Choroid plexus epithelial cell (primary cell): ENCODE results near the gene SSR4.

Source experiments
- DNase-seq: peaks from one replicate; pipeline ENCODE4 v3.0.0-alpha.2; 2010; ENCODE audit warnings: low read depth
- H3K4me3 ChIP-seq: 2 replicates; pipeline ENCODE4 v1.5.1; 2011; ENCODE audit warnings: low read depth, mild to moderate bottlenecking, control low read depth, low read length, moderate library complexity
- CTCF ChIP-seq: conservative IDR thresholded peaks from 2 replicates; pipeline ENCODE4 v1.5.1; 2011; ENCODE audit warnings: low read depth, mild to moderate bottlenecking, control low read depth, inconsistent platforms, low read length, moderate library complexity

The SSR4 gene

GRCh38 chrX:153830640-153831428 lies 36.4 kb downstream of the SSR4 start:
- no peak overlapping the region for H3K4me3 ChIP-seq
- DNase-seq: no peak
- TF ChIP-seq CTCF: no peak

- TF ChIP-seq CTCF: no peak
Observed at GRCh38 chrX:153831429-153832150, 37.1 kb downstream of the SSR4 start.

GRCh38 chrX:153832728-153833127 lies 38.3 kb downstream of the SSR4 start:
- no peak for TF ChIP-seq CTCF
- DNase-seq: no peak
- H3K4me3 ChIP-seq: no peak overlapping the region

More at GRCh38 chrX:153831429-153832150, 37.1 kb downstream of the SSR4 start:
- no peak overlapping the region for H3K4me3 ChIP-seq
- no peak for DNase-seq

- H3K4me3 ChIP-seq: no peak overlapping the region
- no peak for TF ChIP-seq CTCF
- DNase-seq: no peak
Observed at GRCh38 chrX:153836921-153837320, 42.5 kb downstream of the SSR4 start.

GRCh38 chrX:153844509-153845082 lies 50.1 kb downstream of the SSR4 start:
- DNase-seq: no peak
- no peak overlapping the region for H3K4me3 ChIP-seq
- no peak for TF ChIP-seq CTCF

GRCh38 chrX:153845195-153845594 lies 50.7 kb downstream of the SSR4 start:
- TF ChIP-seq CTCF: no peak
- no peak overlapping the region for H3K4me3 ChIP-seq
- DNase-seq: no peak
